Mesendoderm (in vitro differentiated cells): Measurements from ENCODE around the gene BCAS4.
A peak's percentile ranks its signal among the peaks of the same experiment; 100 is the strongest.

Experiments used
- DNase-seq: peaks from one replicate; pipeline ENCODE4 v3.0.0; 2013
- H2AK5ac ChIP-seq: 2 replicates; pipeline ENCODE4 v1.6.1; 2013; ENCODE audit warnings: low read length, inconsistent platforms
- H2BK120ac ChIP-seq: 2 replicates; pipeline ENCODE4 v1.6.1; 2013; ENCODE audit warnings: low read depth, mild to moderate bottlenecking, low read length, moderate library complexity, mixed read lengths
- H2BK15ac ChIP-seq: replicated peaks from 2 replicates; pipeline ENCODE4 v1.6.1; 2013; ENCODE audit warnings: low read depth, mild to moderate bottlenecking, moderate library complexity
- H2BK5ac ChIP-seq: 2 replicates; pipeline ENCODE4 v1.6.1; 2013; ENCODE audit warnings: low read length, inconsistent platforms
- H3K18ac ChIP-seq: 2 replicates; pipeline ENCODE4 v1.6.1; 2013; ENCODE audit warnings: mild to moderate bottlenecking, low read length, mixed read lengths
- H3K23ac ChIP-seq: one replicate; pipeline ENCODE4 v1.6.1; 2013; ENCODE audit warnings: low read length
- H3K27ac ChIP-seq: 2 replicates; pipeline ENCODE4 v1.5.1; 2013; ENCODE audit warnings: low read depth, mild to moderate bottlenecking, inconsistent platforms, low read length, moderate library complexity
- H3K27me3 ChIP-seq: 2 replicates; pipeline ENCODE4 v1.6.1; 2013; ENCODE audit warnings: low read length, control low read depth, mild to moderate bottlenecking, inconsistent platforms; ENCODE audit not compliant: insufficient read depth, poor library complexity
- H3K36me3 ChIP-seq: 2 replicates; pipeline ENCODE4 v1.6.1; 2013; ENCODE audit warnings: low read length, inconsistent platforms; ENCODE audit not compliant: control insufficient read depth, insufficient read depth
- H3K4ac ChIP-seq: one replicate; pipeline ENCODE4 v1.6.1; 2013; ENCODE audit warnings: low read depth, mild to moderate bottlenecking, low read length, moderate library complexity
- H3K4me1 ChIP-seq: 2 replicates; pipeline ENCODE4 v1.6.1; 2013; ENCODE audit warnings: low read depth, low read length, inconsistent platforms; ENCODE audit not compliant: control insufficient read depth
- H3K4me2 ChIP-seq: 2 replicates; pipeline ENCODE4 v1.6.1; 2013; ENCODE audit warnings: low read length
- H3K4me3 ChIP-seq: 2 replicates; pipeline ENCODE4 v1.5.1; 2013; ENCODE audit warnings: mild to moderate bottlenecking, low read length
- H3K56ac ChIP-seq: one replicate; pipeline ENCODE4 v1.6.1; 2013; ENCODE audit warnings: low read length
- H3K79me1 ChIP-seq: 2 replicates; pipeline ENCODE4 v1.6.1; 2013; ENCODE audit warnings: low read length, inconsistent platforms
- H3K79me2 ChIP-seq: 2 replicates; pipeline ENCODE4 v1.6.1; 2013; ENCODE audit warnings: mild to moderate bottlenecking, low read length; ENCODE audit not compliant: control insufficient read depth, insufficient read depth
- H3K9ac ChIP-seq: 2 replicates; pipeline ENCODE4 v1.6.1; 2013; ENCODE audit warnings: low read length, inconsistent platforms
- H4K5ac ChIP-seq: one replicate; pipeline ENCODE4 v1.6.1; 2013; ENCODE audit warnings: low read length
- H4K8ac ChIP-seq: one replicate; pipeline ENCODE4 v1.6.1; 2013; ENCODE audit warnings: low read depth, mild to moderate bottlenecking, control low read depth, low read length, moderate library complexity
- WGBS: extraction: QIAGEN DNeasy Blood & Tissue Kit; methylation state at CpG from one replicate; pipeline ENCODE4 v1.1.7; 2013; ENCODE audit warnings: low lambda C conversion rate, missing lambda C conversion rate; ENCODE audit not compliant: insufficient coverage; ENCODE audit errors: extremely low coverage; 5-methylcytosine and 5-hydroxymethylcytosine counted together

BCAS4 gene

DNA sequence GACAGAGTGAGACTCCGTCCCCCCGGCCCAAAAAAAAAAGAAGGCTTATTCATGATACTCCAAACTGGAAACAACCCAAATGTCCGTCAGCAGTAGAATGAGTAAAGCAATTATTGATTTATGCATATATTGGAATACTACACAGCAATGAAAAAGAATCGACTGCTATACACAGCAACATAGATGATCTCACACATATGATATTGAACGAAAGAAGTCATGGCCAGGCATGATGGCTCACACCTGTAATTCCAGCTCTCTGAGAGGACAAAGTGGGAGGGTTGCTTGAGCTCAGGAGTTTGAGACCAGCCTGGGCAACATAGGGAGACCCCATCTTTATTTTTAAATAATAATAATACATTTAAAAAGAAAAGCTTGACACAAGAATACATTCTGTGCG is 28.5 kb downstream of the BCAS4 start:
- no peak overlapping the region for H3K56ac ChIP-seq
- H3K4me3 ChIP-seq, result no peak overlapping the region
- H3K36me3 ChIP-seq, result no peaks in the 10 kb centered on the region
- no peak overlapping the region for H4K8ac ChIP-seq
- no peak overlapping the region for H3K18ac ChIP-seq
- no peak overlapping the region for H2BK5ac ChIP-seq
- no peak for DNase-seq
- no peak overlapping the region for H2BK120ac ChIP-seq
- no peak overlapping the region for H3K9ac ChIP-seq
- H4K5ac ChIP-seq, result no peak overlapping the region
- no peaks in the 10 kb centered on the region for H3K79me2 ChIP-seq
- H2AK5ac ChIP-seq, result no peak overlapping the region
- no peak overlapping the region for H3K4me2 ChIP-seq
- no peak overlapping the region for H3K27ac ChIP-seq
- H3K27me3 ChIP-seq, result no peaks in the 10 kb centered on the region
- H3K4ac ChIP-seq, result no peak overlapping the region
- H3K79me1 ChIP-seq, result no peaks in the 10 kb centered on the region
- no peak overlapping the region for H3K23ac ChIP-seq
- WGBS, result no CpG with 5 or more reads among the region's 6 CpGs
- no peak overlapping the region for H2BK15ac ChIP-seq
- peaks cover 2% of the 10 kb centered on the region for H3K4me1 ChIP-seq

- Histone ChIP-seq H3K4me2 (no peak overlapping the region), H3K27me3 (no peaks in the 10 kb centered on the region), H3K36me3 (no peaks in the 10 kb centered on the region), H3K23ac (no peak overlapping the region), H3K56ac (no peak overlapping the region), H2AK5ac (no peak overlapping the region), H2BK5ac (no peak overlapping the region), H4K5ac (no peak overlapping the region), H3K18ac (no peak overlapping the region), H3K4ac (no peak overlapping the region), H3K79me1 (no peaks in the 10 kb centered on the region), H3K4me1 (no peaks in the 10 kb centered on the region), H3K27ac (no peak overlapping the region), H3K9ac (no peak overlapping the region), H3K4me3 (no peak overlapping the region), H2BK15ac (no peak overlapping the region), H2BK120ac (no peak overlapping the region), H3K79me2 (no peaks in the 10 kb centered on the region), H4K8ac (no peak overlapping the region)
- no CpG with 5 or more reads among the region's 3 CpGs for WGBS
- no peak for DNase-seq
Observed at GRCh38 chr20:50824137-50824536, 29.3 kb downstream of the BCAS4 start.

DNA sequence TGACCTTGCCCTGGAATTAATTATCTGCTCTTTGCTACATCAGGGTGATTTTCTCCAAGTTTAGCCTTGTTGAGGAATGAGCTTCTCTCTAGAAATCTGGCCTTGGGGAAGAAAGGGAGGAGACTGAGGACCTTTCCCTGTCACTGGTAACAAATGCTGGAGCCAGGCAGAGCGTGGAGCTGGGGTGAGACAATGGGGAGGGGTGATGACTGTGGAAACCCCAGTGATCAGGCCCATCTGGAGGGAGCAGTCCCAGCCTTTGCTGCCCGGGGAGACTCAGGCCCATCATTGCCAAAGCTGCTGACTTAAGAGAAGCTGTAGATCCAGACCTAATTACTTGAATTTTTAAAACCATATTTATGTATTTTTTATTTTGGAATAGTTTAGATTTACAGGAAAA is 31.3 kb downstream of the BCAS4 start:
- Histone ChIP-seq H3K23ac (no peak overlapping the region), H2BK120ac (no peak overlapping the region), H3K36me3 (no peaks in the 10 kb centered on the region), H2AK5ac (no peak overlapping the region), H3K79me2 (no peaks in the 10 kb centered on the region), H3K4me2 (no peak overlapping the region), H4K8ac (no peak overlapping the region), H3K4ac (no peak overlapping the region), H3K4me1 (no peaks in the 10 kb centered on the region), H3K4me3 (no peak overlapping the region), H3K18ac (no peak overlapping the region), H2BK5ac (no peak overlapping the region), H3K79me1 (no peaks in the 10 kb centered on the region), H3K27ac (no peak overlapping the region), H4K5ac (no peak overlapping the region), H3K9ac (no peak overlapping the region), H3K56ac (no peak overlapping the region), H3K27me3 (no peaks in the 10 kb centered on the region), H2BK15ac (no peak overlapping the region)
- DNase-seq, result no peak
- WGBS, result no CpG with 5 or more reads among the region's 2 CpGs

- no peak overlapping the region for H3K4me3 ChIP-seq
- H2BK15ac ChIP-seq, result no peak overlapping the region
Observed at GRCh38 chr20:50828363-50829136, 33.7 kb downstream of the BCAS4 start.

DNA sequence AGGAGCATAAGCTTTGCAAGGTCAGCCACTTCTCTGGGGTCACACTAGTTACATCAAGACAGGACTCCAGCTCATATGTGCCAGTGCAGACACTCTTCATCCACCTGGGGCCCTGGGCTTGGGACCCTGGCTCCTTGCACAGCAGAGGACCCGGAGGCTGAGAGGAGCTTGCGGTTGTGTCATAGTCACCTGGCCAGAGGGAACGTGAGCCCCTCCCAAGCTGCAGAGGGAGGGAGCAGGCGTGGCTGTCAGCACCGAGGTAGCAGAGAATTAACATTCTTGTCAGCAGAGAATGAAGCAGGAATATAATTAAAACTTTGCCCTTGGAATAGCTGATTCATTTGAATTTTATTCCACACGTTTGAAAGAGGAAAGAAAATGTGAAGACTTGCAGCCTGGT is 36.8 kb downstream of the BCAS4 start:
- Histone ChIP-seq H2AK5ac (no peak overlapping the region), H2BK5ac (no peak overlapping the region), H3K4me2 (no peak overlapping the region), H3K4ac (no peak overlapping the region), H3K23ac (no peak overlapping the region), H3K27me3 (no peaks in the 10 kb centered on the region), H4K5ac (no peak overlapping the region), H3K27ac (no peak overlapping the region), H3K79me2 (no peaks in the 10 kb centered on the region), H3K36me3 (no peaks in the 10 kb centered on the region), H3K79me1 (no peaks in the 10 kb centered on the region), H3K18ac (no peak overlapping the region), H4K8ac (no peak overlapping the region), H3K4me1 (no peaks in the 10 kb centered on the region), H2BK15ac (no peak overlapping the region), H3K4me3 (no peak overlapping the region), H3K56ac (peak overlapping the region; percentile 25), H3K9ac (no peak overlapping the region), H2BK120ac (no peak overlapping the region)
- WGBS, result no CpG with 5 or more reads among the region's 6 CpGs
- DNase-seq, result no peak

More at GRCh38 chr20:50828363-50829136, 33.7 kb downstream of the BCAS4 start:
- no peak overlapping the region for H4K5ac ChIP-seq
- H3K36me3 ChIP-seq, result no peaks in the 10 kb centered on the region
- H3K4me2 ChIP-seq, result no peak overlapping the region
- H3K9ac ChIP-seq, result no peak overlapping the region
- H3K79me2 ChIP-seq, result no peaks in the 10 kb centered on the region
- no peak overlapping the region for H3K4ac ChIP-seq
- H3K23ac ChIP-seq, result no peak overlapping the region
- no peak for DNase-seq
- H3K27ac ChIP-seq, result no peak overlapping the region
- no peak overlapping the region for H2AK5ac ChIP-seq
- H3K4me1 ChIP-seq, result no peaks in the 10 kb centered on the region
- no peak overlapping the region for H3K56ac ChIP-seq
- no peaks in the 10 kb centered on the region for H3K79me1 ChIP-seq
- no peak overlapping the region for H2BK120ac ChIP-seq
- H2BK5ac ChIP-seq, result no peak overlapping the region
- H3K18ac ChIP-seq, result no peak overlapping the region
- no peaks in the 10 kb centered on the region for H3K27me3 ChIP-seq
- WGBS, result no CpG with 5 or more reads among the region's 13 CpGs
- no peak overlapping the region for H4K8ac ChIP-seq

- Histone ChIP-seq H2BK15ac (no peak overlapping the region), H4K8ac (no peak overlapping the region), H3K4me2 (no peak overlapping the region), H4K5ac (no peak overlapping the region), H3K27me3 (no peaks in the 10 kb centered on the region), H3K27ac (no peak overlapping the region), H2BK120ac (no peak overlapping the region), H3K36me3 (no peaks in the 10 kb centered on the region), H3K4me1 (no peaks in the 10 kb centered on the region), H3K4me3 (no peak overlapping the region), H2BK5ac (no peak overlapping the region), H3K23ac (no peak overlapping the region), H3K4ac (no peak overlapping the region), H3K79me1 (no peaks in the 10 kb centered on the region), H2AK5ac (no peak overlapping the region), H3K18ac (no peak overlapping the region), H3K56ac (no peak overlapping the region), H3K9ac (no peak overlapping the region), H3K79me2 (no peaks in the 10 kb centered on the region)
- DNase-seq, result no peak
- no CpG with 5 or more reads among the region's 5 CpGs for WGBS
Observed at GRCh38 chr20:50834599-50835005, 39.7 kb downstream of the BCAS4 start.
